Measurements from ENCODE around the gene C3orf22.
A peak's percentile ranks its signal among the peaks of the same experiment; 100 is the strongest.

Gene C3orf22

DNA sequence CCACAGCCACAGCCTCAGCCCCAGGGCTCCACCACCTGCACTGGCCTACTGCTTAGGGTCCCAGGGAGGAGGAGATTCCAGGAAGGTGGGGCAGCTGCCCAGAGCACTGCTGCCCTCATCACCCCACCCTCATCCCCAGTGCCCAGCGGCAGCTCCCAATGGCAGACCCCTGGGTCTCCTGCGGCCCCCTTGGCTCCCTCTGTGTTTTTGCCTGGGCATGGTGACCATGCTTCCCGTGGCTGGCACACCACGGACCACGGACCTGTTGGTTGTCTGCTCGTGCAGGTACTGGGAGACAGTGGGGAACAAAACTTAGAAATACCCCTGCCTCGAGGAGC, 32.1 kb downstream of the C3orf22 start:
- no peak for DNase-seq

DNA sequence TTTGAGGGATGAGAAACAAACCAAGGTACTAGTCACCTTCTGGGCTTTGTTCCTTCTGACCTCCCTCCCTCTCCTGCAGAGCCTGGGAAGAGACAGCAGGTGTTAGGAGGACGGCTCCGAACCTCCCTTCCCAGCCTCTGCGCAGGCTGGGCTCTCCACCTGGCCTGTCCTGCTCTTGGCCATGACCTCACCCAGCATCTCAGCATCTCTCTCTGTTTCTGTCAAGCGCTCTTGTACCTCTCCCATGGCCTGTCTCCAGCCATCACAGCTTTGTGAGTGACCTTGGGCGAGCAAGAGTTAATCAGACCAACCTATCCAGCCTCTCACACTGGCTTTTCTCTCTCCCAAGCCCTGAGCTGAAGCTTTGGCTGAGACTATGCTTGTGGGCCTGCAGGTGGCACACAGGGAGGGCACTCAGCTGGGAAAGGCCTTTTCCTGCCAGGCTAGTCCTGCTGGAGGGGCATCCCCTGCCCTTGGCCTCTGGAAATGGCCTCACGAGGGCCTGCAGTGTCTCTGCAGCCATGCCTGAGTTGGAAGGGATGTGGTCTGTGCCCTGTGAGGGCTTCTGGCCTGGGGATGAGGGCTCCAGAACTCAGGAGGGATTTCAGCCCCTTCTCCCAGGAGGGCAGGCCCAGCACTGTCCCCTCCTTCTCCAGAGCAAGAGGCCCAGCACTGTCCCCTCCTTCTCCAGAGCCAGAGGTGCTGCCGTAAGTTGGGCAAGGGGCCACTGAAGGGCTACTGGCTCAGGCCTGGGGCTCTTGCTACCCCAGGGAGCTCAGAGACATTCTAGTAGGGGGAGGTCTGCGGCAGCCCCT, 32.7 kb downstream of the C3orf22 start:
- no peak for DNase-seq

GRCh38 chr3:126525091-126525852, 33.5 kb downstream of the C3orf22 start:
- DNase-seq, result no peak

DNA sequence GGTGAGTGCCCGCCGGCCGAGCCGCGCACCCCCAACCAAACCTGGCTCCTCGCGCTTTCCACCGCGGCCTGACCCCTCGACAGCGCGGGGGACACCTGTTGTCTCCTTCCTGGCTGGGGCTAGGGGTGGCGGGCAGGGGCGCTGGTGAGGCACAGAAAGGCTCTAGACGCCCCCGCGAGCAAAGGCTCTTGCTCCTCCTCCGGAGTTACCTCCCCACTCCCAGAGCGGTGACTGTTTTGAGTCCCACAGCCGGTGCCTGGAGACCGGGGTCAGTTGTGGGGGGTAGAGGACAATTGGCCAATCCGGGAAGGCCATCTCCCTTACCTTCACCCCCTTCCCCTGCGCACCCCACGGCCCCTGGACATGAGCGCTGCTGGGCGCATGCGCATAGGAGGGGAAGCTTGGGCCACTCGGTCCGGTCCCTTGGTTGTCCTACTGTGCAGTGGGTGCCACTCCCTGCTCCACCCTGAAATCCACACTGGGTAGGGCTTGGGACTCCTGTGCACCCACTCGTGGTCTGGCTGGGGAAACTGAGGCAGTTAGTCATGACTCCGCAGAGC, 34.2 kb downstream of the C3orf22 start:
- DNase-seq, result no peak

DNA sequence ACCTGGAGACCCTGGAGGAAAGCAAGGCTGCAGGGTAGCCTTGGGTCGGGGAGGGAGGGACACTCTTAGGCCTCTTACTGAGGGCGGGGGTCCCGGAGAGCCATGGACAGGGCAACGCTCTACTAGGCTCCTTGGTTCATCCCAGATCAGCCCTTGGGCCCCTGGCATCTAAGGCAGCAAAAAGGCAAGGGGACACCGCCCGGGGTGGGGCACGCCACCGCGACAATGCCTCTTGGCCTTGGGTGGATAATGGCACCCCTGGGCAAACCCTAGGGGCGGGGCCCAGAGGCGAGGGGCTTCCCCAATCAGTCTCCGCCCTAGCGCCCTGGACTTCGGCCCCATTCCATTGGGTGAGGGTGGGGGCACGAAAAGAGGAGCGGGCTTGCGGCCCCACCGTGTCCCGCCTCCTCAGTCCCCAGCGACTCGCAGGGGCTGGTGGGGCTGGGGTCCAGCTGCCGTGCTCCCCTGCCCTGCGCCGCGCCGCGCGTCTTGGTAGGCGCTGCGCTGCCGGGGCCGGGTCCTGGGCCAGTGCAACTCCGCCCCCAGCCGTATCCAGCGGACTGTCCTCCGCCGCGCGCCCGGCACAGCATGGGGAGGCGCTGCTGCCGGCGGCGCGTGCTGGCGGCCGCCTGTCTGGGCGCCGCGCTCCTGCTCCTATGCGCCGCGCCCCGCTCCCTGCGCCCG, 34.8 kb downstream of the C3orf22 start, which contains the start of gene CHST13:
TSS of gene CHST13 (plus strand) at position 411 of the 684 bp plus-strand sequence. CDS start at position 589, 178 bp downstream.
- peak; percentile 9 for DNase-seq

DNA sequence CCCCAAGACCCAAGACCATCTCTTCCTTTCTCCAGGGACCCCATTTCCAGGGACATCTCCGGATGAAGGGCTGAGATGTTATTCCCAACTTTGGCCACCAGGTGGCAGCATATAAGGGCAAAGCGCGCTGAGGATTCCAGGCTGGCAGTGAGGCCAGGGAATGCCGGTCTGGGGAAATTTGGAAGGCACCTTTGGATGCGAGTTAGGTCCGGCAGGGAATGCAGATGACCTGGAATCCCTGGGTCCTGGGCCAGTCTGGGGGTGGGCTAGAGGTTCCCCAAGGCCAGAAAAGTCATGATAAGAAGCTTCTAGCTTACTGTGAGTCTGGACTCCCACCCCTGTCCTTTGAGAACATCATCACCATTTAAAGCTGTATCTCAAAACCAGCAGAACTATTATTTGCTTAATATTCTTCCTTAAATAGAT, 36.4 kb downstream of the C3orf22 start:
- peak; percentile 56 for DNase-seq

GRCh38 chr3:126521122-126521891, 37.4 kb downstream of the C3orf22 start:
- peak; percentile 26 for DNase-seq

GRCh38 chr3:126519506-126520455, 39.0 kb downstream of the C3orf22 start:
- no peak for DNase-seq

GRCh38 chr3:126518779-126519177, 40.0 kb downstream of the C3orf22 start:
- DNase-seq, result no peak

- DNase-seq, result no peak
These were observed 40.5 kb downstream of the C3orf22 start for GRCh38 chr3:126517986-126518778.

DNA sequence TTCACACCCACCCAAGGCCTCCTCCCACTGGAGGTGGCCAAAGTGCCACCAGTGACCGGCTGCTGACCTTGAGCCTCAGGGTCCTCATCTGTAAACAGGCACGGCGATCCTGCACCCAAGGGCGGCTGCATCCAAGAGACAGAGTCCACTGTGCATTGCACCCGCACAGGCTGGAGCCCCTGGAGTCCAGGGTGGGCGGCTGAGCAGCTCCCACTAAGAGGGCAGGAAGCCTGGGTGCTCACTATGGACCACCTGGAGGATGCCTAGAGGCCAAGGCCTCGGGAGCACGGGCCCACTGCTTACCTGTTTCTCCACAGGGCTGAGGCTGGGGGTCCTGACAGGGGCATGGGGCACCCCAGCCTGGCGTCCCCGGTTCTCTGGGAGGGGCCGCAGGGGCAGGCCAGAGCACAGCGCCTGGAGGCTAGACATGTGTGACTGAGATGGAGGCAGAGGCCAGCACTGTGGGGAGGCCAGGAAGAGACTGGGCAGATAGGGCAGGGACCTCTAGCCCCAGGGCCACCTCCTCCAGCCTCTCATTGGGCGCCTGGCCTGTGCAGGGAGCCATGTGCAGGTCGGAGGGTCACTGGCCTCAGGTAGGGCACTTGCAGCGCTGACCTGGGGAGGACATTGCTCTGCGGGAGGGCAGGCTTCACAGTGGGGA, 41.3 kb downstream of the C3orf22 start, which contains the start of gene UROC1:
TSS of gene UROC1 (minus strand) at position 483 of the 661 bp plus-strand sequence. CDS start at position 429, 54 bp downstream.
- DNase-seq, result no peak

GRCh38 chr3:126516936-126517290, 41.8 kb downstream of the C3orf22 start:
- no peak for DNase-seq

GRCh38 chr3:126516152-126516935, 42.4 kb downstream of the C3orf22 start:
- DNase-seq, result no peak

DNA sequence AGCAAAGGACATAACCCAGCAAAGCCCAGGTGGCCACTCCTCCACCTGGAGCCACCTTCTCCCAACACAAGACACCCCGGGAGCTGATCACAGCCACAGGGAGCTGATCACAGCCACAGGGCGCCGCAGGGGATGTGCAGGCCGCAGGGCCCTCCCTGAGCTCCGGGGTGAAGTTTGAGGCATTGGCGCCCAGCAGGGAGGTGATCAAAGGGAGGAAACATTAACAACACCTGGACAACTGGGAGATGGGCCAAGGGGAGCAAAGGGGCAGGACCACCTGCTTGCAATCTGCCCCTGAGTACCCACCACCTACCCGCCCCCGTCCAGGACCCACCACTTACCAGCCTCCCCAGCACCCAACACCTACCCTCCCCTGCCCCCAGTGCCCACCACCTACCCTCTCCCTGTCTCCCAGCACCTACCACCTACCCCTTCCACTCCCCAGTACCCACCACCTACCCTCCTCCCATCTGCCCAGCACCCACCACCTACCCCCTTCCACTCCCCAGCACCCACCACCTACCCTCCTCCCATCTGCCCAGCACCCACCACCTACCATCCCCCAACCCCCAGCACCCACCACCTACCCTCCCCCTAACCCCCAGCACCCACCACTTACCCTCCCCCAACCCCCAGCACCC, 43.5 kb downstream of the C3orf22 start:
- DNase-seq, result no peak

DNA sequence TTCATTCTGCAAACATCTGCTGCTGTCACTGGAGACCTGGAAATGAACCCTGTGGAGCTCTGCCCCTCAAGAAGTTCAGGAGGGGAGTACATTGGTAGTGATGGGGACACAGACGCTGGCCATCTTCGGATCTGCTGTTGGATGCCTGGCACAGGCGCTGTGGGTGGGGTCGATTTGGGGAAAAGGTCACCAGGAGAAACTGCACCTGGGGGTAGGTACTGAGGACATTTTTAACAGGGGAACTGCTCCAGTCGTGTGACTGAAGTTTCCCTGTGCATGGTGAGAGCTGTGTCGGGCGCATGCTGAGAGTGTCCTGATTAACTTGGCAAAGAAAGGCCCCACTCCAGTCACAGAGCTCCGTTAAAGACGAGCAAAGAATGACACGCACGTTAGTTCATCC, 44.6 kb downstream of the C3orf22 start:
- DNase-seq, result no peak

GRCh38 chr3:126512916-126513650, 45.6 kb downstream of the C3orf22 start:
- DNase-seq, result no peak

GRCh38 chr3:126512026-126512425, 46.7 kb downstream of the C3orf22 start:
- no peak for DNase-seq

GRCh38 chr3:126511291-126511690, 47.4 kb downstream of the C3orf22 start:
- no peak for DNase-seq
